Transverse colon (tissue), 4 donors: ENCODE results near the gene THEM4. TPM values are rescaled to one million over a fixed set of nuclear protein-coding genes. Genes with fewer than 3 reads are reported as not detected.

Source experiments
- DNase-seq: peaks from one replicate; pipeline ENCODE4 v3.0.0-alpha.2; 2019
- H3K27ac ChIP-seq, 4 donors: fragments of 200-600 bp; sonication (generic); 2 replicates each; pipeline ENCODE4 v1.5.1; 2016 to 2018; ENCODE audit warnings: inconsistent platforms in 4 of 4
- H3K27me3 ChIP-seq: fragments of 200-600 bp; sonication (generic); 2 replicates; pipeline ENCODE4 v1.5.1; 2017; ENCODE audit warnings: inconsistent platforms
- H3K36me3 ChIP-seq, 4 donors: fragments of 200-600 bp; sonication (generic); 2 replicates each; pipeline ENCODE4 v1.5.1; 2017 to 2019; ENCODE audit warnings: inconsistent platforms in 4 of 4
- H3K4me1 ChIP-seq, 4 donors: fragments of 200-600 bp; sonication (generic); 2 replicates each; pipeline ENCODE4 v1.5.1; 2017 to 2020; ENCODE audit warnings: inconsistent platforms in 4 of 4
- H3K4me3 ChIP-seq, 4 donors: fragments of 200-600 bp; sonication (generic); 1 replicate in 1 of 4; 2 replicates in 3 of 4; pipeline versions ENCODE4 v1.5.1 to v1.6.1; 2017 to 2019; ENCODE audit warnings: inconsistent platforms in 4 of 4
- H3K9me3 ChIP-seq, 2 donors: fragments of 200-600 bp; sonication (generic); 2 replicates each; pipeline ENCODE4 v1.5.1; 2017 to 2019; ENCODE audit warnings: inconsistent platforms in 2 of 2
- CTCF ChIP-seq, 5 experiments: fragments of 200-600 bp in 3 of 5; fragments of 450-650 bp in 2 of 5; sonication (generic) in 3 of 5; IDR thresholded peaks; 1 replicate in 2 of 5; 2 replicates in 3 of 5; pipeline ENCODE4 v1.5.1; 2016 to 2017; ENCODE audit warnings: antibody characterized with exemption in 5 of 5, inconsistent platforms in 3 of 5, mild to moderate bottlenecking in 2 of 5, moderate library complexity in 1 of 5
- EP300 ChIP-seq: sonication (generic); formaldehyde crosslinking; IDR thresholded peaks from one replicate; pipeline ENCODE4 v1.6.1; 2017; ENCODE audit warnings: antibody characterized with exemption, low read depth
- POLR2A ChIP-seq: fragments of 450-650 bp; IDR thresholded peaks from one replicate; pipeline ENCODE4 v1.6.1; 2016; ENCODE audit warnings: antibody characterized with exemption, mild to moderate bottlenecking, moderate library complexity
- POLR2AphosphoS5 ChIP-seq, 3 donors: sonication (generic); formaldehyde crosslinking; IDR thresholded peaks; one replicate each; pipeline ENCODE4 v1.6.1; 2016; ENCODE audit warnings: antibody characterized with exemption in 3 of 3
- WGBS, 2 donors: methylation state at CpG; one replicate each; pipeline ENCODE4 v1.1.5; 2018; ENCODE audit warnings: low coverage in 1 of 2; 5-methylcytosine and 5-hydroxymethylcytosine counted together
- in situ Hi-C, 4 donors: fragments of 200-750 bp; cut with MboI; loops; one replicate each; pipeline versions ENCODE4 v1.15.0 to v1.15.1; 2017; ENCODE audit warnings: low sequenced_read_pairs in 3 of 4, low pct_ligation_motif_present in 1 of 4, low pct_unique_long_range_greater_than_20kb in 1 of 4
- intact Hi-C: fragments of 100-400 bp; cut with DNase I; formaldehyde crosslinking; loops from one replicate; pipeline ENCODE4 v1.15.1; 2023; ENCODE audit warnings: low total_unique reads
- total RNA-seq, 4 donors: library from RNA; depleted of rRNA; stranded (reverse); fragments of >200 nt; gene quantifications; one replicate each; pipeline ENCODE4 v1.1.0, GENCODE V29; 2016

The THEM4 gene
- total RNA-seq, 4 donors from 2014 or later = 4.6 to 21.8 (median 9.5) TPM

- peak; percentile 79 for DNase-seq
- peaks cover 11 to 49% (median 22%) of the 10 kb centered on the region in 4 donors for H3K4me1 ChIP-seq
- peak within 1 kb of the TSS; percentile 75 to 86 (median 82) for H3K27ac ChIP-seq
- in situ Hi-C loops = no loop called here
- no peaks in the 10 kb centered on the region for H3K27me3 ChIP-seq
- no peaks in the 10 kb centered on the region for H3K9me3 ChIP-seq
- 45% methylated on average over 5 of the region's 5 CpGs; no CpG with 5 or more reads in 1 of the 2 donors for WGBS, 2 donors
- intact Hi-C loops = no loop called here
- peak within 1 kb of the TSS; percentile 18 to 51 (median 40) for H3K4me3 ChIP-seq
- H3K36me3 ChIP-seq = no peaks in the 10 kb centered on the region
- TF ChIP-seq CTCF (IDR thresholded peaks at IDR 0.05) (no peak), EP300 (no peak), POLR2AphosphoS5 (IDR thresholded peaks at IDR 0.05) (peak; percentile 51 to 81 (median 59)), POLR2A (peak; percentile 88)
Measured at GRCh38 chr1:151831605-151832004, 77.7 kb downstream of the THEM4 start, which contains the start of gene RORC. Gene RORC, minus strand, starts transcription at chr1:151831802. Its CDS starts 38 bp downstream, at chr1:151831764.

GRCh38 chr1:151831256-151831591 is 78.1 kb downstream of the THEM4 start:
- peaks cover 11 to 48% (median 22%) of the 10 kb centered on the region in 4 donors for H3K4me1 ChIP-seq
- in situ Hi-C loops (no loop called here), intact Hi-C loops (no loop called here)
- TF ChIP-seq POLR2AphosphoS5 (IDR thresholded peaks at IDR 0.05) = no peak
- no peak for TF ChIP-seq CTCF (IDR thresholded peaks at IDR 0.05)
- peak; percentile 23 for TF ChIP-seq POLR2A
- TF ChIP-seq EP300 = no peak
- no peak for DNase-seq
- no peaks in the 10 kb centered on the region for H3K36me3 ChIP-seq
- H3K9me3 ChIP-seq = no peaks in the 10 kb centered on the region
- H3K4me3 ChIP-seq = peak overlapping the region; percentile 18 to 51 (median 40)
- WGBS, 2 donors = 40 to 45% methylated on average over 1 to 4 of the region's 4 CpGs
- H3K27me3 ChIP-seq = no peaks in the 10 kb centered on the region
- H3K27ac ChIP-seq = peak overlapping the region; percentile 75 to 86 (median 82)

- no peak for DNase-seq
- H3K4me3 ChIP-seq = no peak overlapping the region
- in situ Hi-C loops (no loop called here), intact Hi-C loops (no loop called here)
- peaks cover 11 to 49% (median 22%) of the 10 kb centered on the region in 4 donors for H3K4me1 ChIP-seq
- H3K9me3 ChIP-seq = no peaks in the 10 kb centered on the region
- 29 to 48% methylated on average over 3 to 6 of the region's 6 CpGs for WGBS, 2 donors
- peak overlapping the region; percentile 75 to 86 (median 82) for H3K27ac ChIP-seq
- H3K27me3 ChIP-seq = no peaks in the 10 kb centered on the region
- TF ChIP-seq EP300 (no peak), CTCF (IDR thresholded peaks at IDR 0.05) (no peak), POLR2AphosphoS5 (IDR thresholded peaks at IDR 0.05) (no peak), POLR2A (no peak)
- H3K36me3 ChIP-seq = no peaks in the 10 kb centered on the region
Measured at GRCh38 chr1:151830055-151830454, 79.3 kb downstream of the THEM4 start.

GRCh38 chr1:151829352-151830046 is 79.8 kb downstream of the THEM4 start:
- Histone ChIP-seq H3K4me1 (peaks cover 11 to 49% (median 22%) of the 10 kb centered on the region in 4 donors), H3K4me3 (no peak overlapping the region), H3K27me3 (no peaks in the 10 kb centered on the region), H3K9me3 (no peaks in the 10 kb centered on the region), H3K27ac (peak overlapping the region in 3 of 4 donors; percentile 4 to 81 (median 17)), H3K36me3 (no peaks in the 10 kb centered on the region)
- in situ Hi-C loops (no loop called here), intact Hi-C loops (no loop called here)
- 47 to 60% methylated on average over 2 to 4 of the region's 4 CpGs for WGBS, 2 donors
- no peak for DNase-seq
- no peak for TF ChIP-seq EP300
- TF ChIP-seq POLR2AphosphoS5 (IDR thresholded peaks at IDR 0.05) = no peak
- no peak for TF ChIP-seq CTCF (IDR thresholded peaks at IDR 0.05)
- no peak for TF ChIP-seq POLR2A
